Subcutaneous abdominal adipose tissue (tissue), 5 donors: ENCODE results near the gene GARIN5B.

ENCODE experiments used
- H3K27ac ChIP-seq: one replicate; pipeline ENCODE4 v1.7.0; 2013; ENCODE audit warnings: low read depth, mild to moderate bottlenecking, inconsistent platforms, low read length, moderate library complexity
- H3K27me3 ChIP-seq, 5 donors: one replicate each; pipeline ENCODE4 v1.7.0; 2013; ENCODE audit warnings: low read length in 5 of 5, inconsistent platforms in 1 of 5; ENCODE audit not compliant: control insufficient read depth in 5 of 5, insufficient read depth in 4 of 5
- H3K36me3 ChIP-seq, 5 donors: one replicate each; pipeline ENCODE4 v1.7.0; 2013; ENCODE audit warnings: low read length in 5 of 5; ENCODE audit not compliant: control insufficient read depth in 5 of 5, insufficient read depth in 5 of 5
- H3K4me1 ChIP-seq, 5 donors: one replicate each; pipeline ENCODE4 v1.7.0; 2013; ENCODE audit warnings: low read length in 5 of 5, mild to moderate bottlenecking in 3 of 5, moderate library complexity in 1 of 5; ENCODE audit not compliant: control insufficient read depth in 5 of 5, insufficient read depth in 5 of 5
- H3K4me3 ChIP-seq, 5 donors: one replicate each; pipeline ENCODE4 v1.7.0; 2013; ENCODE audit warnings: low read length in 5 of 5, low read depth in 1 of 5
- H3K9ac ChIP-seq, 5 donors: one replicate each; pipeline ENCODE4 v1.7.0; 2013; ENCODE audit warnings: low read length in 5 of 5, mild to moderate bottlenecking in 4 of 5, moderate library complexity in 3 of 5
- H3K9me3 ChIP-seq, 5 donors: one replicate each; pipeline ENCODE4 v1.7.0; 2013; ENCODE audit warnings: low read length in 5 of 5; ENCODE audit not compliant: control insufficient read depth in 5 of 5
- donor health status: healthy.
- donor health status: healthy.
- donor health status: healthy.
- donor health status: healthy.
- donor health status: healthy.

Gene GARIN5B

GRCh38 chr19:55358943-55359908, 3.8 kb downstream of the GARIN5B start:
- no peaks in the 10 kb centered on the region for H3K36me3 ChIP-seq
- no peaks in the 10 kb centered on the region for H3K4me1 ChIP-seq
- H3K27me3 ChIP-seq: peaks cover 0 to 16% (median 13%) of the 10 kb centered on the region in 5 donors
- no peak overlapping the region for H3K4me3 ChIP-seq
- H3K9ac ChIP-seq: no peak overlapping the region
- H3K27ac ChIP-seq: no peak overlapping the region
- no peaks in the 10 kb centered on the region for H3K9me3 ChIP-seq

DNA sequence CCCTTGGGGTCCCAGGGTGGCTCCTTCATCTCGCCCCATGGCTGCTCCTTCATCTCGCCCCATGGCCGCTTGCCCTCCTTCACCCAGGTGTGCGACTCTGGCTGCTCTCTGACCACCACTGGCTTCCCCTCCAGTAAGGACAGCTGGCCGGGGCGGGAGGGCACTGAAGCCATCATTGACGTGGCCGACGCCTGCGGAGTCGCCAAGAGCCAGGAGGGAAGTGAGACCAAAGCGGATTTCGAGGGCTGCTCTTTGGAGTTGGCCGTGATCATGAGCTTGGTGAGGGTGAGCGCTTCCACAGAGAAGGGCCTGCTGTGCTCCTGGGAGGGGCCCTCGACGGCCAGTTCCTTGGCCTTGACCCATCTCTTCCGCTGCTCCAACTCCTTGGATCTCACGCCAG, 4.6 kb downstream of the GARIN5B start:
- no peaks in the 10 kb centered on the region for H3K9me3 ChIP-seq
- peaks cover 0 to 5% (median 4%) of the 10 kb centered on the region in 5 donors for H3K4me1 ChIP-seq
- no peak overlapping the region for H3K4me3 ChIP-seq
- H3K9ac ChIP-seq: no peak overlapping the region
- H3K27ac ChIP-seq: no peak overlapping the region
- peaks cover 4 to 23% (median 16%) of the 10 kb centered on the region in 5 donors for H3K27me3 ChIP-seq
- H3K36me3 ChIP-seq: no peaks in the 10 kb centered on the region

DNA sequence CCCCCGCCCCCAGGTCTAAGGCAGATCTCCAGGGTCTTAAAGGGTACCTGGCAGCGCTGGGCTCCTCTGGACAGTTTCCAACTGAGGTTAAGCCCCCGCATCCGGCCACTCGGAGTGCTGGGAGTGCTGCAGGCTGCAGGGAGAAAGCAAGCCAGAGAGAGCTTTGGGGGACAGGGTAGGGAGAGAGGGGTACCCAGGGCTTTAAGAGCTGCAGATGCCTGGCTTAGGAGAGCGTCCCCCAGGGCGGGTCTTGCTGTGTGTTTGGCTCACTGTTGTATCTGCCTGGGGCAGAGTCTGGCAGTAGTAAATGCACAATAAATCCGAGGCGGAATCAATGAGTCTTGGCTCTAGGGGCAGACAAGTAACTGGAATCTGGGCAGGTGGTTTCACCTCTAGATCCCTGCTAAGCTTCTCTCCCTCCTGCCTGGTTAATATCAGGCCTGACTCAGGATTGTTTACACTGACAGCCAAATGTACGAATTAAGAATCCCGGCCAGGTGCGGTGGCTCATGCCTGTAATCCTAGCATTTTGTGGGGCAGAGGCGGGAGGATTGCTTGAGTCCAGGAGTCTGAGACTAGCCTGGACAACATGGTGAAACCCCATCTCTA, 7.7 kb downstream of the GARIN5B start:
- H3K9me3 ChIP-seq: no peaks in the 10 kb centered on the region
- H3K4me1 ChIP-seq: peaks cover 0 to 10% (median 9%) of the 10 kb centered on the region in 5 donors
- H3K27me3 ChIP-seq: peaks cover 26 to 48% (median 40%) of the 10 kb centered on the region in 5 donors
- H3K36me3 ChIP-seq: no peaks in the 10 kb centered on the region
- H3K27ac ChIP-seq: no peak overlapping the region
- H3K4me3 ChIP-seq: no peak overlapping the region
- H3K9ac ChIP-seq: no peak overlapping the region

DNA sequence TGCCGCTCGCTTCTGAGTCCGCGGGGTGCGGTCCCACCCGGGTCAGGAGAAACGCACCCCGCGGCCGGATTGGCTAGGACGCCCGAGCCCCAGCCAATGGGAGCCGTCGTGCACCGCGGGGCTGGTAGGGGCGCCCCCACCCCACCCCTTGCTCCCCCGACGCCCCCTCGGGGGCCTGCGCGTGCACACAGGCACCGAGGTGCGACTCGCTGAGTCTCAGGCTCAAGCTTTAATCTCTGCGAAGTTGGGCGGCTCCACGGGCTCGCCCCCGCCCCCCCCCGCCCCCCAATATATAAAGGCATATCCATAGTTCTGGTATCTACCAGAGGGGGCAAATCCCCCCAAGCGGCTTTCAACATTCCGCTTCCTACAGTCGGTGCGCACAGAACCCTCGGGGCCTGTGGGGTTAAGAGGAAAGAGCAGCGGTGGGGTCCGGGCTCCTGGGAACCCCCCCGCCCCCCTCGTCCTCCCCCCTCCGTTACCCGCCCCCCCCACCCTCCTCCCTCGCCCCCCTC, 8.3 kb downstream of the GARIN5B start, which contains the start of gene COX6B2:
Gene COX6B2 (minus strand): TSS at position 22 of the 515 bp plus-strand sequence. CDS start 198 bp downstream, outside the sequence.
- Histone ChIP-seq H3K4me3 (peak within 1 kb of the TSS in 4 of 5 donors; percentile 2 to 57 (median 42)), H3K9ac (no peak within 1 kb of the TSS), H3K36me3 (no peaks in the 10 kb centered on the region), H3K9me3 (no peaks in the 10 kb centered on the region), H3K4me1 (peaks cover 0 to 10% (median 9%) of the 10 kb centered on the region in 5 donors), H3K27ac (no peak within 1 kb of the TSS), H3K27me3 (peaks cover 26 to 51% (median 42%) of the 10 kb centered on the region in 5 donors)

- Histone ChIP-seq H3K9me3 (no peaks in the 10 kb centered on the region), H3K27me3 (peaks cover 26 to 51% (median 42%) of the 10 kb centered on the region in 5 donors), H3K4me1 (peaks cover 0 to 10% (median 9%) of the 10 kb centered on the region in 5 donors), H3K9ac (no peak overlapping the region), H3K27ac (no peak overlapping the region), H3K4me3 (peak overlapping the region in 4 of 5 donors; percentile 2 to 57 (median 42)), H3K36me3 (no peaks in the 10 kb centered on the region)
Observed at GRCh38 chr19:55353803-55354697, 9.0 kb downstream of the GARIN5B start.

DNA sequence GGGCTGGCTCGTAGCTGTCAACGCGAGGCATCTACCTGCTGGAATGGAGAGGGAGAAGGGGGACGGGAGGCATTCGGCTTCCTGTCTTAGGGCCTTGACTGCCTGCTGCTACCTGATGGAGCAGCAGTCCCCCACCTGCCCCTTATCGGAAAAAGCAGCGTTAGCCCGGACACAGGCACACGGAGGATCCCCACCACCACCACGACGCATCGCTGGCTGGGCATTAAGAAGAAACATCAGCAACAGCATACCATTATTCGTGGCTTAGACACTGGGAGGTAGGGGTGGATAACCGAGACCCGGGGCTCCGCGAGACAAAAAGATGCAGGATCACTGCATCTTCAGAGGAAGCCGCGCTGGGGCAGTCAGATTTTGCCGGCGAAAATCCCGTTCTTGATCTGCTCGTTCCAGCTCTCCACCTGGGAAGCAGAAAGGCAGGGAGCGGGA, 9.7 kb downstream of the GARIN5B start:
- Histone ChIP-seq H3K4me3 (peak overlapping the region in 4 of 5 donors; percentile 2 to 57 (median 42)), H3K27me3 (peaks cover 26 to 51% (median 42%) of the 10 kb centered on the region in 5 donors), H3K4me1 (peaks cover 0 to 10% (median 9%) of the 10 kb centered on the region in 5 donors), H3K9ac (no peak overlapping the region), H3K9me3 (no peaks in the 10 kb centered on the region), H3K36me3 (peaks cover 0 to 3% (median 0%) of the 10 kb centered on the region in 5 donors), H3K27ac (no peak overlapping the region)

DNA sequence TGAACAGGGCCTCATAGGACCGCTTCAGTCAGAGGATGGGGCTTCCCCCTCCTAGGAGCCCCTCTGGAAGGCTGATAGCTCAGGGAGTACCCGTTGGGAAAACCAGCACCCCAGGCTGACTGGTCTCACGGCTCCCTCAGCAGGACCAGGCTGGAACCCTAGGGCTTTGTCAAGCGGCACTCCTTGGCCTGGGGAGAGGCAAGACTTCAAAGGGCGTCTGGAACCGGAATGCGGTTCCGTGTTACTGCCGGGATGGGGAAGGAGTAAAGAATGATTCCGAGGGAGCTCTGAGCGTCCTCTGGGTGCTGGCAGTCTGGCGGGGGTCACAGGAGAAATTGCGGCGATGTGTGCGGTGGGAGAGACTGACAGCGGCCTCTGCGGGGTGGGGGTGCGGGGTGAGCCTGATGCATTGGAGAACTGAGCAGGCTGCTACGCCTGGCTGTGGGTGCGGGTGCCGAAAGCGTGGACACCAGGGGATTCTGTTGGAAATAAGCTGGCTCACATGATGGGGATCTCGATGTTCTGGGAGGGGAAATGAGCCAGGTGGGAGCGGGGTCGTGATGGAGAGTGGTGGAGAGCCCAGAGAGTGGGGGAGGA, 10.4 kb downstream of the GARIN5B start:
- Histone ChIP-seq H3K36me3 (peaks cover 0 to 3% (median 0%) of the 10 kb centered on the region in 5 donors), H3K27ac (no peak overlapping the region), H3K27me3 (peaks cover 26 to 51% (median 42%) of the 10 kb centered on the region in 5 donors), H3K4me1 (peaks cover 0 to 12% (median 9%) of the 10 kb centered on the region in 5 donors), H3K9me3 (no peaks in the 10 kb centered on the region), H3K9ac (no peak overlapping the region), H3K4me3 (no peak overlapping the region)

GRCh38 chr19:55352040-55352439, 11.0 kb downstream of the GARIN5B start:
- peaks cover 24 to 46% (median 36%) of the 10 kb centered on the region in 5 donors for H3K27me3 ChIP-seq
- H3K36me3 ChIP-seq: peaks cover 0 to 3% (median 0%) of the 10 kb centered on the region in 5 donors

More at GRCh38 chr19:55352040-55352439, 11.0 kb downstream of the GARIN5B start:
- Histone ChIP-seq H3K27ac (no peak overlapping the region), H3K4me1 (peaks cover 0 to 12% (median 9%) of the 10 kb centered on the region in 5 donors), H3K4me3 (no peak overlapping the region), H3K9me3 (no peaks in the 10 kb centered on the region), H3K9ac (no peak overlapping the region)
